HepG2 (cell line): Measurements from ENCODE around the gene SYVN1. TPM values are rescaled to one million over a fixed set of nuclear protein-coding genes. Genes with fewer than 3 reads are reported as not detected.

ENCODE experiments used
- ATAC-seq: fragments of 200-7000 bp; cut with Tn5 transposase; 3 replicates; pipeline ENCODE4 v1.9.1; 2020; ENCODE audit warnings: mild to moderate bottlenecking, moderate library complexity
- BruUV-seq: library from RNA; stranded (reverse); fragments of 400-500 nt; replicated peaks from 2 replicates; lab custom pipeline; 2021; lab: Mats Ljungman, UMichigan
- CTCF ChIA-PET: fragments of 300-600 bp; formaldehyde crosslinking; extraction: SDS; loops from one replicate; lab custom pipeline; 2021; ENCODE audit warnings: low total read pairs, inconsistent platforms, low intra/inter-chr PET ratio; lab: Yijun Ruan, JAX
- POLR2A ChIA-PET: fragments of 350-600 bp; sonication (Branson Sonifier 250); formaldehyde crosslinking; loops from one replicate; lab custom pipeline; 2020; ENCODE audit warnings: antibody characterized with exemption, inconsistent platforms; lab: Yijun Ruan, JAX
- DNase-seq: peaks from one replicate; pipeline ENCODE4 v3.0.0-alpha.2; 2015; ENCODE audit warnings: low spot score
- FAIRE-seq: peaks from 3 replicates; lab custom pipeline; 2011; peaks lifted over from hg19 to GRCh38; lab: Jason Lieb, UNC
- H2AFZ ChIP-seq: one replicate; pipeline ENCODE4 v1.6.1; 2011; ENCODE audit warnings: low read length, inconsistent platforms
- H3K27ac ChIP-seq: fragments of 300-600 bp; 3 replicates; pipeline ENCODE4 v1.8.0; 2011; ENCODE audit warnings: mixed run types, mild to moderate bottlenecking, mixed read lengths, low read length, inconsistent platforms; ENCODE audit not compliant: insufficient read depth; ENCODE audit errors: extremely low read length
- H3K27me3 ChIP-seq, 2 experiments: fragments of 200-600 bp in 1 of 2; 2 replicates in 1 of 2; 3 replicates in 1 of 2; pipeline versions ENCODE4 v1.6.0 to v1.8.0; 2011; ENCODE audit warnings: low read length in 2 of 2, mild to moderate bottlenecking in 2 of 2, moderate library complexity in 2 of 2, inconsistent platforms in 1 of 2; ENCODE audit not compliant: insufficient read depth in 2 of 2, control insufficient read depth in 1 of 2
- H3K36me3 ChIP-seq, 2 experiments: fragments of 200-600 bp in 1 of 2; replicated peaks in 1 of 2; 2 replicates in 1 of 2; 3 replicates in 1 of 2; pipeline versions ENCODE4 v1.5.1 to v1.8.0; 2011; ENCODE audit warnings: low read length in 2 of 2, inconsistent platforms in 1 of 2; ENCODE audit not compliant: insufficient read depth in 2 of 2, control insufficient read depth in 1 of 2
- H3K4me1 ChIP-seq: 2 replicates; pipeline ENCODE4 v1.5.1; 2012; ENCODE audit warnings: low read length, inconsistent platforms; ENCODE audit not compliant: insufficient read depth
- H3K4me2 ChIP-seq: 2 replicates; pipeline ENCODE4 v1.6.0; 2011; ENCODE audit warnings: low read depth, low read length, inconsistent platforms
- H3K4me3 ChIP-seq, 3 experiments: fragments of 200-600 bp in 1 of 3; sonication (generic), shearing (Covaris generic) in 1 of 3; replicated peaks in 1 of 3; 2 replicates each; pipeline ENCODE4 v1.5.1; 2011 to 2016; ENCODE audit warnings: low read length in 3 of 3, inconsistent platforms in 2 of 3, low read depth in 2 of 3, mild to moderate bottlenecking in 2 of 3, control low read depth in 1 of 3, mixed read lengths in 1 of 3; ENCODE audit not compliant: insufficient read depth in 1 of 3
- H3K79me2 ChIP-seq: one replicate; pipeline ENCODE4 v1.6.1; 2011; ENCODE audit warnings: low read length, inconsistent platforms; ENCODE audit not compliant: insufficient read depth
- H3K9ac ChIP-seq: 2 replicates; pipeline ENCODE4 v1.6.0; 2011; ENCODE audit warnings: mild to moderate bottlenecking, low read depth, low read length, inconsistent platforms; ENCODE audit not compliant: insufficient read depth
- H3K9me3 ChIP-seq: 2 replicates; pipeline ENCODE4 v1.5.1; 2012; ENCODE audit warnings: mild to moderate bottlenecking, low read length
- H4K20me1 ChIP-seq: 2 replicates; pipeline ENCODE4 v1.6.0; 2011; ENCODE audit warnings: inconsistent platforms, mild to moderate bottlenecking, low read length, moderate library complexity; ENCODE audit not compliant: insufficient read depth
- ATRX ChIP-seq: sonication (generic); formaldehyde crosslinking; IDR thresholded peaks from 2 replicates; pipeline ENCODE4 v1.4.0; 2020; ENCODE audit warnings: missing genetic modification reagents, borderline replicate concordance
- FOSL1 ChIP-seq: sonication (generic); formaldehyde crosslinking; IDR thresholded peaks from 2 replicates; pipeline ENCODE4 v1.9.0; 2021; ENCODE audit warnings: missing genetic modification reagents, borderline replicate concordance
- HNRNPLL ChIP-seq: fragments of 200-400 bp; formaldehyde crosslinking; IDR thresholded peaks from 2 replicates; pipeline ENCODE4 v1.6.1; 2017; ENCODE audit warnings: mild to moderate bottlenecking, low read depth, low read length; ENCODE audit not compliant: poor library complexity, severe bottlenecking
- MED13 ChIP-seq: sonication (generic); formaldehyde crosslinking; IDR thresholded peaks from 2 replicates; pipeline ENCODE4 v1.5.0; 2020; ENCODE audit warnings: missing genetic modification reagents
- MIER2 ChIP-seq: IDR thresholded peaks from 2 replicates; pipeline ENCODE4 v1.6.1; 2016; ENCODE audit warnings: missing biosample characterization, missing genetic modification reagents
- MXD4 ChIP-seq: IDR thresholded peaks from 2 replicates; pipeline ENCODE4 v1.6.1; 2016; ENCODE audit warnings: mild to moderate bottlenecking, missing biosample characterization, missing genetic modification reagents
- MZF1 ChIP-seq: sonication (generic); formaldehyde crosslinking; IDR thresholded peaks from 2 replicates; pipeline ENCODE4 v1.8.1; 2023; ENCODE audit warnings: mild to moderate bottlenecking, missing genetic modification reagents, borderline replicate concordance
- NRL ChIP-seq: sonication (generic); formaldehyde crosslinking; IDR thresholded peaks from 2 replicates; pipeline ENCODE4 v1.5.0; 2020; ENCODE audit warnings: missing genetic modification reagents, mild to moderate bottlenecking, moderate library complexity, borderline replicate concordance
- SMARCC2 ChIP-seq: fragments of 450-650 bp; IDR thresholded peaks from 2 replicates; pipeline ENCODE4 v1.6.1; 2017; ENCODE audit warnings: antibody characterized with exemption, mild to moderate bottlenecking
- SNAPC2 ChIP-seq: sonication (generic); formaldehyde crosslinking; IDR thresholded peaks from 2 replicates; pipeline ENCODE4 v1.8.1; 2022; ENCODE audit warnings: mild to moderate bottlenecking, missing genetic modification reagents
- ZFP90 ChIP-seq: sonication (generic); formaldehyde crosslinking; IDR thresholded peaks from 2 replicates; pipeline ENCODE4 v1.8.0; 2022; ENCODE audit warnings: missing genetic modification reagents, mild to moderate bottlenecking, inconsistent platforms, borderline replicate concordance
- ZNF296 ChIP-seq: sonication (generic); formaldehyde crosslinking; conservative IDR thresholded peaks from 2 replicates; pipeline ENCODE4 v1.5.0; 2020; ENCODE audit warnings: mild to moderate bottlenecking, missing genetic modification reagents
- ZNF484 ChIP-seq: sonication (generic); formaldehyde crosslinking; IDR thresholded peaks from 2 replicates; pipeline ENCODE4 v1.5.1; 2020; ENCODE audit warnings: mild to moderate bottlenecking, low read depth, missing genetic modification reagents, borderline replicate concordance
- ZNF841 ChIP-seq: sonication (generic); formaldehyde crosslinking; IDR thresholded peaks from 2 replicates; pipeline ENCODE4 v1.8.1; 2023; ENCODE audit warnings: missing genetic modification reagents, borderline replicate concordance
- ZSCAN20 ChIP-seq: sonication (generic); formaldehyde crosslinking; IDR thresholded peaks from 2 replicates; pipeline ENCODE4 v1.4.0; 2020; ENCODE audit warnings: missing genetic modification reagents, mild to moderate bottlenecking, borderline replicate concordance
- ZSCAN25 ChIP-seq: sonication (generic); formaldehyde crosslinking; IDR thresholded peaks from 2 replicates; pipeline ENCODE4 v1.8.0; 2022; ENCODE audit warnings: mild to moderate bottlenecking, missing genetic modification reagents
- WGBS: methylation state at CpG from one replicate; pipeline ENCODE4 v1.1.6; 2017; ENCODE audit warnings: low lambda C conversion rate; 5-methylcytosine and 5-hydroxymethylcytosine counted together
- in situ Hi-C: cut with HindIII; loops from 2 replicates; pipeline ENCODE4 v1.10.0; 2017; ENCODE audit warnings: low pct_unique_long_range_greater_than_20kb; ENCODE audit not compliant: extremely low pct_ligation_motif_present
- intact Hi-C: fragments of 100-400 bp; cut with micrococcal nuclease; formaldehyde crosslinking; loops from one replicate; pipeline ENCODE4 v1.10.0; 2022; ENCODE audit not compliant: unreplicated experiment
- polyA plus RNA-seq, 8 experiments: library from polyadenylated mRNA; depleted of rRNA in 3 of 8; stranded (reverse) in 7 of 8; unstranded in 1 of 8; fragments of >200 nt; fragmentation: Illumina TruSeq in 4 of 8; extraction: Trizol in 4 of 8; gene quantifications; 2 replicates each; pipeline versions ENCODE4 v1.2.1 to v1.2.3, GENCODE V29; 2011 to 2016; ENCODE audit warnings: low read depth in 4 of 8, missing spikeins in 1 of 8, mixed read lengths in 1 of 8; ENCODE audit not compliant: insufficient read depth in 1 of 8
- total RNA-seq, 5 experiments: library from RNA; depleted of rRNA; stranded (reverse); fragments of >200 nt; fragmentation: Illumina TruSeq; extraction: Trizol; gene quantifications; 2 replicates each; pipeline ENCODE4 v1.2.3, GENCODE V29; 2016; ENCODE audit warnings: low read depth in 1 of 5
- TF ChIP-seq, protein P1 (sequence below): sonication (generic); formaldehyde crosslinking; IDR thresholded peaks from 2 replicates; pipeline ENCODE4 v1.5.0; 2020; ENCODE audit warnings: mild to moderate bottlenecking, missing genetic modification reagents
- TF ChIP-seq, protein P2 (sequence below): sonication (generic); formaldehyde crosslinking; IDR thresholded peaks from 2 replicates; pipeline ENCODE4 v1.4.0; 2020; ENCODE audit warnings: missing genetic modification reagents, borderline replicate concordance
- TF ChIP-seq, protein P3 (sequence below): sonication (generic); formaldehyde crosslinking; IDR thresholded peaks from 2 replicates; pipeline ENCODE4 v1.5.1; 2020; ENCODE audit warnings: missing genetic modification reagents, mild to moderate bottlenecking, borderline replicate concordance

The SYVN1 gene
- total and polyA plus RNA-seq, 2 of the 13 experiments (the other 11 are each of a cell fraction or from before 2014, with no cell fraction given): 10.3 to 22.5 TPM

DNA sequence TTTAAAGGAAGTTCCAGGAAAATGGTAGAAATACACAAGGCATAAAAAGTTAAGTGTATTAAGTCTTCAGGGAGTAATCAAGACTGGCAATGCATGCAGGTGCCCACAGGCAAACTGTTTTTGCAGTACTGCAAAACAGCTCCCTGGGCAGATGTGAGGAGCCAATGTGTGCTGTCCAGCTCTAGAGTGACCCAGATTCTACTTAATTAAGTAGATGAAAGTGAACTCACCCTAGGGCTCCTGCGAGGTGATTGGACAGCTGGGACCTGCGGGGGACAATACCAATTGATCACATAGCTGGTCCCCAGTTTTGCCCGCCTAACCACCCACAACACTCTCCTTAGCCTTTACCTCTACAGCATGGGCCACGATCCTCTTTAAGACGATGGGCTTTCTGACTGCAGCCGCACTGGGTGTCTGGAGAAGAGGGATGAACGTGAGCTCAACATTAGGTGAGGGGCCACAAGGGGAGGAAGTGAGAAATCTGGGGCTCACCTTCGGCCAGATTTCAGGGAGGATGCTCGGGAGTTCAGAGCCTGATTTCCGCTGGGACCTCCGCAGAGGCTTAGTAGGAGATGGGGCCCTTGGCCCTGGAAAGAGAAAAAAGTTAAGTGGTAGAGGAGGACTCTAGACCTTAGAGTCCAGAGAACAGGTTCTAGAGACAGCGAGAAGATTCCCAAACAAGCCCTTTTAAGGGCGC is 51.0 kb downstream of the SYVN1 start:
- under 1% methylated on average over 12 of the region's 13 CpGs for WGBS
- no peaks in the 10 kb centered on the region; a peak in 1 of 5 replicates for H3K27me3 ChIP-seq
- peak overlapping the region; percentile 91 for H3K4me2 ChIP-seq
- H3K4me1 ChIP-seq: peaks cover 39% of the 10 kb centered on the region
- in situ Hi-C loops (no loop called here), intact Hi-C loops (no loop called here)
- H3K27ac ChIP-seq: peak overlapping the region; percentile 83
- H3K9me3 ChIP-seq: no peaks in the 10 kb centered on the region
- TSS peak; percentile 73 for BruUV-seq
- peaks cover 36% of the 10 kb centered on the region for H3K79me2 ChIP-seq
- CTCF ChIA-PET: no interaction called here
- no peak overlapping the region for H2AFZ ChIP-seq
- POLR2A ChIA-PET: interaction anchor here (0.6 kb wide), 1 partner anchor 9 kb away, joined by 3 read pairs; no protein-coding TSS in a partner anchor
- ATAC-seq: no peak
- H4K20me1 ChIP-seq: no peaks in the 10 kb centered on the region
- peak overlapping the region; percentile 95 for H3K9ac ChIP-seq
- peaks cover 19 to 31% of the 10 kb centered on the region in 2 experiments for H3K36me3 ChIP-seq
- H3K4me3 ChIP-seq: peak overlapping the region; percentile 70 to 99 (median 87)
- no peak for FAIRE-seq
- no peak for DNase-seq
- no peak for TF ChIP-seq ZNF841 (CRISPR knock-in tag)
- 0 out of 2 replicates have a peak, but pooled peaks have one; percentile 7 for TF ChIP-seq ZFP90
- no peak for TF ChIP-seq FOSL1 (CRISPR knock-in tag)
- TF ChIP-seq HNRNPLL: no peak
- no peak for TF ChIP-seq ZNF296 (CRISPR knock-in tag)
- TF ChIP-seq ZNF484: peak; percentile 47; the same call in 1 of the 2 replicates
- no peak for TF ChIP-seq MIER2 (CRISPR knock-in tag)
- TF ChIP-seq SMARCC2: no peak
- TF ChIP-seq SNAPC2 (CRISPR knock-in tag): peak; percentile 14; the same call in 1 of the 2 replicates
- TF ChIP-seq, protein P1, sequence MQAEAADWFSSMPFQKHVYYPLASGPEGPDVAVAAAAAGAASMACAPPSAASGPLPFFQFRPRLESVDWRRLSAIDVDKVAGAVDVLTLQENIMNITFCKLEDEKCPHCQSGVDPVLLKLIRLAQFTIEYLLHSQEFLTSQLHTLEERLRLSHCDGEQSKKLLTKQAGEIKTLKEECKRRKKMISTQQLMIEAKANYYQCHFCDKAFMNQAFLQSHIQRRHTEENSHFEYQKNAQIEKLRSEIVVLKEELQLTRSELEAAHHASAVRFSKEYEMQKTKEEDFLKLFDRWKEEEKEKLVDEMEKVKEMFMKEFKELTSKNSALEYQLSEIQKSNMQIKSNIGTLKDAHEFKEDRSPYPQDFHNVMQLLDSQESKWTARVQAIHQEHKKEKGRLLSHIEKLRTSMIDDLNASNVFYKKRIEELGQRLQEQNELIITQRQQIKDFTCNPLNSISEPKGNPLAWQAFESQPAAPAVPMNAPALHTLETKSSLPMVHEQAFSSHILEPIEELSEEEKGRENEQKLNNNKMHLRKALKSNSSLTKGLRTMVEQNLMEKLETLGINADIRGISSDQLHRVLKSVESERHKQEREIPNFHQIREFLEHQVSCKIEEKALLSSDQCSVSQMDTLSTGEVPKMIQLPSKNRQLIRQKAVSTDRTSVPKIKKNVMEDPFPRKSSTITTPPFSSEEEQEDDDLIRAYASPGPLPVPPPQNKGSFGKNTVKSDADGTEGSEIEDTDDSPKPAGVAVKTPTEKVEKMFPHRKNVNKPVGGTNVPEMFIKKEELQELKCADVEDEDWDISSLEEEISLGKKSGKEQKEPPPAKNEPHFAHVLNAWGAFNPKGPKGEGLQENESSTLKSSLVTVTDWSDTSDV (CRISPR knock-in tag): no peak
- TF ChIP-seq MED13 (CRISPR knock-in tag): 0 out of 2 replicates have a peak, but pooled peaks have one; percentile 16
- TF ChIP-seq, protein P2, sequence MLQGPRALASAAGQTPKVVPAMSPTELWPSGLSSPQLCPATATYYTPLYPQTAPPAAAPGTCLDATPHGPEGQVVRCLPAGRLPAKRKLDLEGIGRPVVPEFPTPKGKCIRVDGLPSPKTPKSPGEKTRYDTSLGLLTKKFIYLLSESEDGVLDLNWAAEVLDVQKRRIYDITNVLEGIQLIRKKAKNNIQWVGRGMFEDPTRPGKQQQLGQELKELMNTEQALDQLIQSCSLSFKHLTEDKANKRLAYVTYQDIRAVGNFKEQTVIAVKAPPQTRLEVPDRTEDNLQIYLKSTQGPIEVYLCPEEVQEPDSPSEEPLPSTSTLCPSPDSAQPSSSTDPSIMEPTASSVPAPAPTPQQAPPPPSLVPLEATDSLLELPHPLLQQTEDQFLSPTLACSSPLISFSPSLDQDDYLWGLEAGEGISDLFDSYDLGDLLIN (CRISPR knock-in tag): no peak
- 0 out of 2 replicates have a peak, but pooled peaks have one; percentile 39 for TF ChIP-seq ZSCAN20 (CRISPR knock-in tag)
- no peak for TF ChIP-seq MZF1
- no peak for TF ChIP-seq MXD4 (CRISPR knock-in tag)
- no peak for TF ChIP-seq NRL
- TF ChIP-seq ZSCAN25 (CRISPR knock-in tag): no peak
- TF ChIP-seq, protein P3, sequence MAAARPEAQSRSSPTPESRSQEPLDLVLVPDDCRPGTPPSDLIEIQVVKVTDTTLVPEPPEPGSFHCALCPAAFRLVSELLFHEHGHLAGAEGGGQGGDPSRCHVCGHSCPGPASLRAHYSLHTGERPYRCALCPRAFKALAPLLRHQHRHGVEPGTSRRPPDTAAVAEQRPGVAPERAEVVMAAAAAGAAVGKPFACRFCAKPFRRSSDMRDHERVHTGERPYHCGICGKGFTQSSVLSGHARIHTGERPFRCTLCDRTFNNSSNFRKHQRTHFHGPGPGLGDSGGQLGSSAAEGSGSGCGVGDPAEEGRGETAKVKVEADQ: no peak
- no peak for TF ChIP-seq ATRX
